Stimulated activated CD4-positive, alpha-beta T cell treated with anti-CD3 and anti-CD28 coated beads, Interleukin-4, amount 100 ng/mL, for 24 hours (primary cell): ENCODE results near the gene RAB9A.
A peak's percentile ranks its signal among the peaks of the same experiment; 100 is the strongest.
"Not testable (repeated sequence)": the region's sequence is repeated elsewhere in the genome, so short reads cannot be mapped to it uniquely, and the experiment has no call there.

ENCODE experiments used
- DNase-seq: peaks from one replicate; pipeline ENCODE4 v3.0.0-alpha.2; 2020

The RAB9A gene, protein sequence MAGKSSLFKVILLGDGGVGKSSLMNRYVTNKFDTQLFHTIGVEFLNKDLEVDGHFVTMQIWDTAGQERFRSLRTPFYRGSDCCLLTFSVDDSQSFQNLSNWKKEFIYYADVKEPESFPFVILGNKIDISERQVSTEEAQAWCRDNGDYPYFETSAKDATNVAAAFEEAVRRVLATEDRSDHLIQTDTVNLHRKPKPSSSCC

DNA sequence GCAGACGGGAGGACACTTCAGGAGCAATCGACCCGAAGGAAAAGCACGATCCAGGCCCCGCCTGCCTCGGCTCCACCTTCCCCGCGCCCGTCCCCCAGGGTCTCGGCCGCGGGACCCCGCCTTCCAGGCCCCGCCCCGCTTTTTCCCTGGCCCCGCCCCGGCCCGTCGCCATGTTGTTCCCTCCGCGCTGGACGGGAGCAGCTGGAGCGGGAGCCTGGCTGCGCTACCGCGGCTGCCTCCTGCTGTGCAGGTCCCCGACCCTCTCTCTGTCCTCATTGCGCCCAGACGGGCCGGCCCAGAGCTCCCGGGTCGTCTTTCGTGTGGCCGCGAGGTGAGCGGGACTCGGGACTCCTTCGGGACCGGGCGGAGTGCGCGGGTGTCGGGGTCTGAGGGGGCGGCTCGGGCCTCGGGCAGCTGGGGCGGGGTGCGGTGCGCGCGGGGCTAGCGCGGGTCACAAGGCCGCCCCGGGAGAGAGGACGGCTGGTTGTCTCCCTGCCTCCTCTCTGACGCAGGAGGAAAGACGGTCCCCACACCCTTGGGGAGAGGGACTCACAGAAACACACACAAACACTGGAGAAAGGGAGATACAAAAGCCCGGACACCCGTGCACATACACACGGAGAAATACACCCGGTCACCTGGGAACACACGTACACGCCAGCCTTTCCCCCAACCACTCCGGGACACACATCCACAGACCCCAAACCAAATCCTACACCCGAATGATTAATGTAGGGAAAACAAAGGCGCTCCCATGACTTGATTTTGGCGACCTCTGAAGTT is at the start of gene RAB9A:
Gene RAB9A (plus strand): TSS at position 171 of the 783 bp plus-strand sequence. CDS start 19,619 bp downstream, outside the sequence.
- DNase-seq: peak; percentile 82

DNA sequence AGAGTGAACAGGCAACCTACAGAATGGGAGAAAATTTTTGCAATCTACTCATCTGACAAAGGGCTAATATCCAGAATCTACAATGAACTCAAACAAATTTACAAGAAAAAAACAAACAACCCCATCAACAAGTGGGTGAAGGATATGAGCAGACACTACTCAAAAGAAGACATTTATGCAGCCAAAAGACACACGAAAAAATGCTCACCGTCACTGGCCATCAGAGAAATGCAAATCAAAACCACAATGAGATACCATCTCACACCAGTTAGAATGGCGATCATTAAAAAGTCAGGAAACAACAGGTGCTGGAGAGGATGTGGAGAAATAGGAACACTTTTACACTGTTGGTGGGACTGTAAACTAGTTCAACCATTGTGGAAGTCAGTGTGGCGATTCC is 47.2 kb upstream of the RAB9A start:
- not testable (repeated sequence) for DNase-seq

DNA sequence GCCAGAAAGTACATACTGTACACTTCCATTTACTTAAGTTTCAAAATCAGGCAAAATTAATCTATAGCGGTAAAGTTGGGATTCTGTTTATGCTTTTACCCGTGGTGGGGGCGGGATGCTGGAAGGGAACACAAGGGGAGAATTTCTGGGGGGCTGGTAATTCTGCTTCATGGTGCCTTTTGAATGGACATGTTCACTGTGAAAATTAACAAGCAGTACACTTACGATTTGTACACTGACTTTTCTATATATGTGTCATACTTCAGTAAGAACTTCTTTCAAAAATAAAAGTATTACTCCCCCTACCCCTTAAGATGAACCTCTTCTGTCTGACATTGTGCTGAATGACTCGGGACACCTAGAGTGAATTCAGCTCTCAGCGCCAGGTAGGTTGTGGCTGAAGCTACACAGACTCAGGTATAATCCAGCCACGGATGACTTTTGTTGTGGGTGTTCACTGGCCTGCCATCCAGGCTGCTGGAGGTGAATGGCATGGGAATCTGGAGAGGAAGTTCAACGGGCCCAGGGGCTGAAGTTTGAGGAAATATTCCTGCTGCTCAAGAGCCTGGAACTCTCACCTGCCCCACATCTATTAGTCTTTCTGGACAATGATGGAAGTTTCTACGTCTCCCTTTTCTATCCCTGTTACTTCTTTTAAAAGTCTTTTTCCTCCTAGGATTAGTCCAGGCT is 43.3 kb upstream of the RAB9A start:
- DNase-seq: no peak

DNA sequence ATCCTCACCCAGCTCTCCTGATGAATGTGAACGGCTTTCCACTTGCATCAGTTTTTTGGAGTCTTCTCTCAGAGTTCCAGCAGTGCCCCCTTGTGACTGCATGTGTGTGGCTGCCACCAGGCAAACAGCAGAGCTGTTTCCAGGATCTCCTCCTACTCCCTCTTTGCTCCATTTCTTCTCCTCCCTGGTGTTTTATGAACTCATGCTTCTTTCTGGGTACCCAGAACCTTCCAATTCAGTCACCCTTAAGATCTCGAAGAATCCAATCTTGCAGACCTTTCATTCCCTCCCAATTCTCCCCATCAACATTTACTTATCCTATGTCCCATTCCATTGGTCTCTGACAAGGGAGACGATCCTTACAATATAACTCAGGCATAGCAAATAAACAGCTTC is 42.8 kb upstream of the RAB9A start:
- peak; percentile 36 for DNase-seq

DNA sequence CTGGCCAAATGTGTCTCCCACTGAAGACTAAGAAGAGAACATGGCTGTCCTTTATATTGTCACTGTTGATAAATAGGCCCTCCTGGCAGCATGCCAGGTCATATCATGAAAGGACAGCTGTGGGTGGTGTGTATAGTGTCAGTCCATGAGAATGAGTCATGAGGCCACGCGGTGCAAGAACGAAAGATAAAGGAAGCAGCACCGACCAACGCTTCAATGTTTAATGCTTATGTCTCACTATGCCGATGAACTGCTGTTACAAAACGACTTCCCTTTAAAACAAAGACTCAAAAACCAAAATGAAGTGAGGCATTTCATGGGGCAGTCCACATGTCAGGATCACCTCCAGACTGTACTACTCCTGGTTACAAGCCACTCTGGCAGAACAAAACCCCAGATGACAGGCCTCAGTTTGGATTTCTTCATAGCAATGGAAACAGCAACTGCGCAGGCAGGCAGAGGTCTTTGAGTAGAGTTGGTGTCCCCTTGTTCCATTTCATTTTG is 41.2 kb upstream of the RAB9A start:
- DNase-seq: peak; percentile 71

DNA sequence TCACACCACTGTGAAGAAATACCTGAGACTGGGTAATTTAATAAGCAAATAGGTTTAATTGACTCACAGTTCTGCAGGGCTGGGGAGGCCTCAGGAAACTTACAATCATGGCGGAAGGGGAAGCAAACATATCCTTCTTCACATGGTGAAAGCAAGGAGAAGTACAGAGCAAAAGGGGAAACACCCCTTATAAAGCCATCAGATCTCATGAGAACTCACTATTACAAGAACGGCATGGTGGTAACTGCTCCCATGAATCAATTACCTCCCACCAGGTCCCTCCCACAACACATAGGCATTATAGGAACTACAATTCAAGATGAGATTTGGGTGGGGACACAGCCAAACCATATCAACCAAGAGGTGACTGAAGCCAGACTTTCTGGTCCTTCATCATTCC is 40.6 kb upstream of the RAB9A start:
- not testable (repeated sequence) for DNase-seq

DNA sequence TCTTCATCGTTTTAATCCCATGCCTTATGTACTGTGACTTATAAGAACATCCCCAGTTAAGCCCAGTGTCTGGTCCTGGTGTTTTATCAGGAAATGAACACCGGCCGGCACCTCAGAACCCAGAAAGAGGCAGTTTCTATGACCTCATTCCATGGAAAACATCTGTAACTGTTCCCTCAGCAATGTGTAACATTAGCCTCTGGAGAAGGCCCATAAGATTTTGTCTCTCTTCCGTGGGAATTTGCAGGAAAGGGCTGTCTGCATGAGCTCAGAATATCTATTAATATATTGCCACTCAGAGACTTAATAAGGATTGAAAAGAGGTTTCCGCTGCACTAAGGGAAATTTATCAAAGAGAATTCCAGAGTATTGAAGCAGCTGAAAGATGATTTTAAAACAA is 39.1 kb upstream of the RAB9A start:
- DNase-seq: no peak

DNA sequence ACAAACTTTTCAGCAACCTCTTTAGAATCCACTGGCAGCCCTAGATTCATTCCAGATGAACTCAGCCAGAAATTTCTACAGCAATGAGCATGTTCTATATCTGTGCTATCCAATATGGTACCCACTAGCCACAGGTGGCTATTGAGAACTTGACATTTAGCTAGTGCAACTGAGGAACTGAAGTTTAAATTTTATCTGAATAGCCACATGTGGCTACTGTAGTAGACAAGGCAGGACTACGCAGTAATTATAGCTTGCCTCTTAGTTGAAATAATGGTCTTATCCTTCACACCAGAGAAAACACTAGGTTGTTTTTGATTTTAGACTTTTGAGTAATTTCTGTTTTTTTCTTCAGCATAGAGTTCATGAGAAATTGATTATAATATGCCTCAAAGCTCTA is 38.6 kb upstream of the RAB9A start:
- no peak for DNase-seq

DNA sequence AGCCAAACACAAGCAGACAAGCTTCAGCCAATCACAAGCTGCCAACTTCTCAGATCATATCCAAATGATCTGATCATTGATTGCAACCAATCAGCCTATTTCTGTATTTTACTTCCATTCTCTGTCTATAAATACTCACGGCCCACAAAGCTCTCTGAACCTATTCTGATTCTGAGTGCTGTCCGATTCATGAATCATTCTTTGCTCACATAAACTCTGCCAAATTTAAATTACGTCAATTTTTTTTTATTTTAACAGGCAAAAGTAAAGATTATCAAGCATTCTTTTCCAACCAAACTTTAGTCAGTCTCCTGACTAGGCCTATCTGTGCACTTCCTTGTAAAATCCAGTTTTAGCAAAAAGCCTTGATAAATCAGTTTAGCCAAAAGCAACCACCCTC is 37.8 kb upstream of the RAB9A start:
- DNase-seq: no peak

DNA sequence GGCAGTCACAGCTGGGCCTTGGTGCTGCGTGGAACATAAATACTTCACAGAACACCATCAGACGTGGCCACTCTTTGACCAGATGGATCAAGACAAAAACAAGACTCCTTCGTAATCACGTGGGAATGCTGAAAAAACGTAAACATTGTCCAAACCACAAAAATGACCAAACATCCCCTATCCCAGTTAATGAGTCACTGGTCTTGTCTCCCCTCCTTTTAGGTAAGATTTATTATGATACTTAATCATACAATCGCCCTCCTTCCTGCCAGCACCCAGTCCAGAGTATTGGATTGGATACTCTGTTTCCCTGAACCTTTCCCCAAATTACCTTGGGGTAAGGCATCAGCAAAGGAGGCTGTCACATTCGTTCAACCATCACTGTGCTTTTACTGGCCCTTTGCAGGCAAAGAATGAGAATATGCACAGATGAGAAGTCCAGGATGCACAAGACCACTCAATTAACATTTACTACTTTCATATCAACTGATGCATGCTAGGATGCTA is 36.6 kb upstream of the RAB9A start:
- DNase-seq: no peak

DNA sequence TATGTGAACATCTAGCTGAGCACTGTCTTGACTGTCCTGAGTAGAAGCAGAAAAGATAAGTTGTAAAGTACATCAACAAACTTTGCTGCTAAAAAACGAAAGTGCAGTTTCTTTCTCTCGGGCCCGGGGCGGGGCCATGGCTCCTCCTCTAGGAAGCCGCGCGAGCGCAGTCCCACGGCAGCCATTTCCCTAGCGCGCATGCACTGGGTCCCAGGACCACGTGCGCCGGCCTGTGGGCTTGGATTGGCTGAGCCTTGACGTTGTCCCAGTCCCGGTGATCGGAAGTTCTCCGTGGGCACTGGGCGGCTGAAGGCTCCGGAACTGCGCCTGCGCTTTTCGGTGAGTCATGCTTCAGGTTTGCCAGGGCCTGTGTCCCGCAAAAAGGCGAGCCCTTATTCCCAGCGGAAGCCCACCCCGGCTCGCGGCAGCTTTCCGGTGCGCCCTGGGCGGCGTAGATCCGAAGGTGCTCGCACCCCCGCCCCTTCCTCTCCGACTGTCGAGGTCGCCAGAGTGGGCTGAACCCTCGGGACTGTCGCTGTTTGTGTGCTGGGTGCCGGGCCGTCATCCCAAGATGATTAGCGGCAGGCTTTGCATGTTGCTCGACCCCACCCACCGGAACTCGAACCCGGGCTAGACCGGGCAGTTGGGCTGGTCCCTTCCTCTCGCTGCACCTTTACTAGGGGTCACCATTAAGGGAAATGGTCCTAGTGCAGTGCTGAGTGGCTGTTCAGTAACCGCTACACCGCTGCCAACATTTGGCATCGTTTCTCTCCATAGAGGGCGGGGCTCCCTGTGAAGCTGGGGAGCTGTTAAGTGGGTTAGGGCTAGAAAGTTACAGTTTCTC is 35.9 kb upstream of the RAB9A start, which contains the start of gene TCEANC:
Gene TCEANC (plus strand): TSS at position 292 of the 844 bp plus-strand sequence. CDS start 9,368 bp downstream, outside the sequence.
- peak; percentile 92 for DNase-seq

DNA sequence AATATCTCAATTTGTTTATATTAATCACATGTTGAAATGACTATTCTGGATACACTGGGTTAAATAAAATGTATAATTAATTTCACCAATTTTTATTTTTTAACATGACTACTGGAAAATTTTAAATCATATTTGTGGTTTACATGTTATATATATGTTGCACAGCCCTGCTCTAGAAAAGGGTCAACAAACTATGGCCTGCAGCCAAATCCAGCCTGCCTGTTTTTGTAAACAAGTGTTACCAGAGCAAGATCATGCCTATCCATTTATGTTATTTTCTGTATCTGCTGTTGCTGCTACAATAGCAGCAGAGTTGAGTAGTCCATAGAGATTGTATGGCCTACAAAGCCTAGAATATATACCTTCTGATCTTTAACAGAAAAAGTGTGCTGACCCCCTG is 34.8 kb upstream of the RAB9A start:
- DNase-seq: no peak

DNA sequence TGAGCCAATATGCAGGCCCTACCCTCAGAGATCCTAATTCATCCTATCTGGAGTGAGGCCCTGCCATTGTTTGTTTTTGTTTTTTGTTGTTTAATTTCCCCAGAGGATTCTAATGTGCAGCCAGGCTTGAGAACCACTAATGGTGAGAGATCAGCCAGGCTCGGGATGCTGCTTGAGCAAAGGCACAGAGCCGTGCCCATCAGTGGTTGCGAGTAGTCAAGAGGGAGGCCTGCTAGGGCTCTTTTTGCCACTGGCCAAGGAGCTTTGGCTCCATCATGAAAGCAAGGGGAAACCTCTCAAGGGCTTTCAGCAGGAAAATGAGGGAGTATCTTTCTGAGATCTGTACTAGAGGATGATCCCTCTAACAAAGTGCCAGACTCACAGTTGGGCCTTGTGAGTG is 33.3 kb upstream of the RAB9A start:
- no peak for DNase-seq

DNA sequence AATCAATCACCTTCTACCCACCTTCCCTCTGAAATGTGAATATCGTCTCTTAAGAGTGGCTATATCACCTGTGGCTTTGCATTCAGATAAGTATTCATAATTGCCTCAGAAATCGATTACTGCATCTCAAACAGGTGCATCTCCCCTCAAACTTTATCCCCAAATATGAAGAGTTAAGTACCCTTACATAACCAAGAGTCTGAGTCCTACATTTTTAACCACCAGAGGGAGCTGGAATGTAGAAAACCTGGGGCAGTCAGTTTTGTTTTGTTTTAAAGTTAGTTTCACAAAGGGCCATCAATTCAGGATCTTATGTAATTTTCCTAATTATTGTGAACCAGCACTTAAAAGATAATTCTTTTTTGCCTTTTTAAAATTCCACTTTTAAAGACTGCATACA is 30.3 kb upstream of the RAB9A start:
- DNase-seq: peak; percentile 17

DNA sequence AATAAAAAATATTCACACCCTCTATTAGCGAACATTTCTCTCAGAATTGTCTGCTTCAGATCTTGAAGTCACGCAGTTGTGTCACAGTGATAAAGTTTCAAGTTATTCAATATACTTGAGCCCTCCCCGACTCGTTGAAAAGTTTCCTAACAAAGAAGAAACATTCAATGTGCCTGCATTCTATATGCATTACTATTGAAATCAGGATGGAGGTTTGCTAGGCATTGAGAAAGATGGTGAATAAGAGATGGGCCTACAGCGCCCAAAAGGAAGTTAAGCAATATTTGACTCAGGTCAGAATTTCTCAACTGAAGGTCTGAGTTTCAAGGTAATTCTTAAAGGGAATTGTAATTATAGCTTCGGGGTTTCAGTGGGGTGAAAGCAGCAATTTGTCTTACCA is 29.9 kb upstream of the RAB9A start:
- no peak for DNase-seq

DNA sequence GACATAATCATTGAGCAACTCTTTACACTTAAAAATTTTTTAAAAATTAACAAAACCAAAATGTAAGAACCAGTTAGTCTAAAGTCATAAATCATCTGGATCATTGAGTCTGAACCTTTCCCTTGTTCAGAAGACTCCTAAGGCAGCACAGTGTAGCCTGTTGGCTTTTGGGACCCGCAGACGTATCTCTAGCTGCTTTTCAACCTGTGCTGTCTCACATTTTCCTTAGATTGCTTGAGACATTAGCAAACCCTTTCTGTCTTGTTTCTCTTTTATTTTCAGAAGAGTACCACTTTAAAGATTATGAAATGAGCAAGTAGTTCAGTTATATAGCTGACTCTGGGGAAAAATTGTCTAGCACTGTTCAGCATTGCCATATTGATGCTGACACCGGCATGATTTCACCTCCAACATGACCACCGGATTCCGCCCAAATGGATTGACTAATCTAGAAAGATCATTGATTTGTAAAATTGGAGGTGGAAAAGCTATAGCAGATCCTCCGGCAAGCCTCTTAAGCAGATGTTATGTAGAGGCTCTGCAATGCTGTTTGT is 27.1 kb upstream of the RAB9A start:
- DNase-seq: peak; percentile 19

DNA sequence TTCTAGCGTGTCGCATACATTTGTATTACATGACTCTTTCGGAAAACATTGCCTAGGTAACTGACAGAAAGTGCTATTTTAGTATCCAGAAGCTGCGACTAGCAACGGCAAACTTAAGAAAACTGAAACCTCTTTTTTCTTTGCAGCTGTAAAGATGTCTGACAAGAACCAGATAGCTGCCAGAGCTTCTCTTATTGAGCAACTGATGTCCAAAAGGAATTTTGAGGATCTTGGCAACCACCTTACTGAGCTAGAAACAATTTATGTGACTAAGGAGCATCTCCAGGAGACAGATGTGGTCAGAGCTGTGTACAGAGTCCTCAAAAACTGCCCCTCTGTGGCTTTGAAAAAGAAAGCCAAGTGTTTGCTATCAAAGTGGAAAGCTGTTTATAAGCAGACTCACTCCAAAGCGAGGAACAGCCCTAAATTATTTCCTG is 26.6 kb upstream of the RAB9A start:
- no peak for DNase-seq

DNA sequence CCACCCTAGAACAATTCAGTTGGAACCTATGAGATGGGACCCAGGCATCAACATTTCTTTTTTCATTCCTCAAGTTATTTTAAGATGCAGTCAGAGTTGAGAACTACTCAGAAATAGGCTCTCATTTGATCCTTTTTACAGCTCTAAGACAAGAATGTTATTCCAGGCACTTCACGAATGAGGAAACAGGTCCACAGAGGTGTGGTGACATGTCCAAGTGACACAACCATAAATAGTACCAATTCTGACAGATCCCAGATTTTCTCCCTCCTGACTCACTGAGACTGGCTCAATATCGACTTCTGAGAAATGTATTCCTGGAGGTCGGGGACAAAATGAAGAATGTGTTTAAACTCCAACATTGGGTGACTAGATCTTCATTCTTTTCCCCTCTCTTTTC is 24.9 kb upstream of the RAB9A start:
- no peak for DNase-seq

DNA sequence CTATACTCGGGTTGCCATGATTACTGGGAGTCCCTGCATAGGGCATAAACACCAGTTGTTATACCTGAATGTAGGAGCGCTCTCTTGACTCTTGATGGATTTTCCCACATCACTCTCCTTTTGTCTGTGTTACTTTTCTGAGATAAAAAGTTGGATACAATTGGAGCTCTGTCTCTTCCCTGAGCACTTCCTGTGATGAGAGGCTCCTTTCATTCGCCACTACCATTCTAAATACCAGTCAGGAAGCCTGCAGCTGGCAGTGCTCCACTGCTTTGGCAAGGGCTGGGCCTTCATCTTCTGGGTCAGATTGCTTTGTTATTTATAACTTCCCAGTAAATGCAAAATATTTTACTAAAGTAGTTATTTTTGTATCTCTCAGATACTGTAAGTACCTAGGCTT is 22.1 kb upstream of the RAB9A start:
- DNase-seq: no peak

DNA sequence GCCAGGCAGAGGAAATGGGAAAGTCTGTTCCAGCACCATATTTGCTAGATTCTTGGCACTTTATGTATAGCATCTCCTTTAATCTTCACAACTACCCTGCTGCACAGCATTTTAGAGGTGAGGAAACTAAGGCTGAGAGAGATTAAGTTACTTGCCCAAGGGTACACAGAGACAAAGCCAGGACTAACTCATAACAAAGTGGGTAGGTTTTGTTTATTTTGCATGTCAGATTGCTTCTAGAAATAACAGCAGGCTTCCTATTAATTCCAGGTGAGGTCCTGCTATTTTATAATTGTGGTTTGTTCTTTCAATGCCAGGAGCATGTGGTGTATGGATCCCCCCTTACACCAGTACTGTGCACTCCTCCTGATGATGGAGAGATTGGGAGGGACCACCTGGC is 21.0 kb upstream of the RAB9A start:
- DNase-seq: no peak

DNA sequence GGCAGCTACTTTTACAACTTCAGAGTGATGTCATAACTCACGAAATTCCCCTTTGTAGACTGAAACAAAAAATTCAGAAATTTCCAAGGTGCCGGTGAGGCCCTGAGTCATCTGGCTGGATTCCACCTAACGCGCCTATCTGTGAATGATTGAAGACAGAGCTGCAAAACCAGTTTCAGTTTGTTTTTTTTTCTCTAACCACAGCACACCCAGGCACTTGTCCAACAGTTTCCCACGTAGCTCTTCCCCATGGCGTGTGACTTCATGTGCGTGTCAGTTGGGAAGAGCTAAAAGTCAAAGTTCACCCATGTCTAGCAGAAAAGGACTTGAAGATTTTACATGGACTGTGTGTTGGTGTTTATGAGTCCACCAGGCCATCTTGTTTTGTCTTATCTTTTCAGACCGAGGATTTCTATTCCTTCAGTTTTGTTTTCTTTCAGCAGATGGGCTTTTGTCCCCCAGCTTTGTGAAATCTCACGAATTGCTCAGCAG is 19.6 kb upstream of the RAB9A start:
- DNase-seq: peak; percentile 66

DNA sequence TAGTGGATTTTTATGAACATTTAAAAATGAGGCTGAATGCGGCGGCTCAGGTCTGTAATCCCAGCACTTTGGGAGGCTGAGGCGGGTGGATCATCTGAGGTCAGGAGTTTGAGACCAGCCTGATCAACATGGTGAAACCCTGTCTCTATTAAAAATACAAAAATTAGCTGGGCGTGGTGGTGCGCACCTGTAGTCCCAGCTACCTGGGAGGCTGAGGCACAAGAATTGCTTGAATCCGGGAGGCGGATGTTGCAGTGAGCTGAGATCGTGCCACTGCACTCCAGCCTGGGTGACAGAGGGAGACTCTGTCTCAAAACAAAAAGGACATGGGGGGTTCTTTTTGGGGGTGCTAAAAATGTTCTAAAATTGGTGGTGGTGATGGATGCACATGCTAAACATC is 19.2 kb upstream of the RAB9A start:
- peak; percentile 13 for DNase-seq
